Measurements from ENCODE around the gene SMYD3. TPM values are rescaled to one million over a fixed set of nuclear protein-coding genes. Genes with fewer than 3 reads are reported as not detected.

SMYD3 gene
- total RNA-seq, 4 donors from 2014 or later: 7.6 to 26.3 (median 13.4) TPM

- no peak for TF ChIP-seq CTCF (IDR thresholded peaks at IDR 0.05)
- DNase-seq (ENCODE audit: low spot score): no peak
- no peak for ATAC-seq (ENCODE audit: low FRiP score)
Measured at GRCh38 chr1:246063013-246063616, 444.0 kb downstream of the SMYD3 start.

GRCh38 chr1:246058466-246058865, 448.6 kb downstream of the SMYD3 start:
- ATAC-seq (ENCODE audit: low FRiP score): no peak
- DNase-seq (ENCODE audit: low spot score): no peak
- no peak for TF ChIP-seq CTCF (IDR thresholded peaks at IDR 0.05)

GRCh38 chr1:246052603-246053002, 454.5 kb downstream of the SMYD3 start:
- DNase-seq (ENCODE audit: low spot score): no peak
- ATAC-seq (ENCODE audit: low FRiP score): no peak
- no peak for TF ChIP-seq CTCF (IDR thresholded peaks at IDR 0.05)

- ATAC-seq (ENCODE audit: low FRiP score): no peak
- no peak for TF ChIP-seq CTCF (IDR thresholded peaks at IDR 0.05)
- DNase-seq (ENCODE audit: low spot score): no peak
Measured at GRCh38 chr1:246051909-246052518, 455.1 kb downstream of the SMYD3 start.

GRCh38 chr1:246048693-246049092, 458.4 kb downstream of the SMYD3 start:
- ATAC-seq (ENCODE audit: low FRiP score): no peak
- no peak for TF ChIP-seq CTCF (IDR thresholded peaks at IDR 0.05)
- DNase-seq (ENCODE audit: low spot score): no peak

GRCh38 chr1:246043556-246043955, 463.5 kb downstream of the SMYD3 start:
- no peak for DNase-seq (ENCODE audit: low spot score)
- ATAC-seq (ENCODE audit: low FRiP score): no peak
- no peak for TF ChIP-seq CTCF (IDR thresholded peaks at IDR 0.05)

GRCh38 chr1:246041360-246041759, 465.7 kb downstream of the SMYD3 start:
- no peak for ATAC-seq (ENCODE audit: low FRiP score)
- no peak for TF ChIP-seq CTCF (IDR thresholded peaks at IDR 0.05)
- no peak for DNase-seq (ENCODE audit: low spot score)

Data from omental fat pad (tissue), 4 donors.